H9 (cell line): ENCODE measurements around the gene DGKG. TPM values are rescaled to one million over a fixed set of nuclear protein-coding genes. Genes with fewer than 3 reads are reported as not detected.

Experiments
- DNase-seq: peaks from one replicate; pipeline ENCODE4 v3.0.0-alpha.2; 2017
- H2AFZ ChIP-seq: one replicate; pipeline ENCODE4 v1.6.1; 2013; ENCODE audit warnings: mild to moderate bottlenecking, low read length, control low read depth, moderate library complexity
- H2AK5ac ChIP-seq: 2 replicates; pipeline ENCODE4 v1.6.1; 2013; ENCODE audit warnings: low read length, control low read depth, mixed read lengths; ENCODE audit not compliant: insufficient read length
- H2BK120ac ChIP-seq: one replicate; pipeline ENCODE4 v1.6.1; 2013; ENCODE audit warnings: low read depth, mild to moderate bottlenecking, low read length, control low read depth, inconsistent platforms; ENCODE audit not compliant: poor library complexity, severe bottlenecking
- H2BK12ac ChIP-seq: 2 replicates; pipeline ENCODE4 v1.6.1; 2013; ENCODE audit warnings: low read length, control low read depth, mixed read lengths, low read depth; ENCODE audit not compliant: insufficient read length
- H2BK15ac ChIP-seq: 2 replicates; pipeline ENCODE4 v1.6.1; 2013; ENCODE audit warnings: low read depth, low read length, control low read depth
- H2BK20ac ChIP-seq: one replicate; pipeline ENCODE4 v1.6.1; 2013; ENCODE audit warnings: low read depth, mild to moderate bottlenecking, low read length, control low read depth, inconsistent platforms; ENCODE audit not compliant: poor library complexity, severe bottlenecking
- H2BK5ac ChIP-seq: 2 replicates; pipeline ENCODE4 v1.6.1; 2013; ENCODE audit warnings: low read length, control low read depth, mixed read lengths; ENCODE audit not compliant: insufficient read length
- H3K14ac ChIP-seq: 2 replicates; pipeline ENCODE4 v1.6.1; 2013; ENCODE audit warnings: low read length, control low read depth; ENCODE audit not compliant: insufficient read depth
- H3K18ac ChIP-seq: 2 replicates; pipeline ENCODE4 v1.6.1; 2013; ENCODE audit warnings: low read depth, mild to moderate bottlenecking, mixed read lengths, low read length, control low read depth; ENCODE audit not compliant: insufficient read length
- H3K23ac ChIP-seq: 2 replicates; pipeline ENCODE4 v1.6.1; 2013; ENCODE audit warnings: low read length, control low read depth, mixed read lengths, low read depth; ENCODE audit not compliant: insufficient read length
- H3K23me2 ChIP-seq: 2 replicates; pipeline ENCODE4 v1.6.1; 2013; ENCODE audit warnings: low read depth, mild to moderate bottlenecking, mixed read lengths, low read length, control low read depth; ENCODE audit not compliant: insufficient read length, poor library complexity, severe bottlenecking
- H3K27ac ChIP-seq: 2 replicates; pipeline ENCODE4 v1.5.1; 2013; ENCODE audit warnings: low read length, control low read depth, mixed read lengths, low read depth; ENCODE audit not compliant: insufficient read length
- H3K27me3 ChIP-seq: 2 replicates; pipeline ENCODE4 v1.6.1; 2013; ENCODE audit warnings: low read length, control low read depth, inconsistent platforms; ENCODE audit not compliant: insufficient read depth
- H3K4ac ChIP-seq: 2 replicates; pipeline ENCODE4 v1.6.1; 2013; ENCODE audit warnings: low read depth, mild to moderate bottlenecking, control low read depth, inconsistent platforms, low read length, moderate library complexity
- H3K4me1 ChIP-seq: 2 replicates; pipeline ENCODE4 v1.6.1; 2013; ENCODE audit warnings: low read length, control low read depth, inconsistent platforms; ENCODE audit not compliant: insufficient read depth
- H3K4me2 ChIP-seq: 2 replicates; pipeline ENCODE4 v1.6.1; 2013; ENCODE audit warnings: low read length, control low read depth, mixed read lengths; ENCODE audit not compliant: insufficient read length, insufficient read depth
- H3K56ac ChIP-seq: 2 replicates; pipeline ENCODE4 v1.6.1; 2013; ENCODE audit warnings: low read depth, mild to moderate bottlenecking, mixed read lengths, low read length, control low read depth; ENCODE audit not compliant: insufficient read length
- H3K79me1 ChIP-seq: 2 replicates; pipeline ENCODE4 v1.6.1; 2013; ENCODE audit warnings: low read depth, mild to moderate bottlenecking, moderate library complexity, low read length, control low read depth, inconsistent platforms; ENCODE audit not compliant: insufficient read depth, poor library complexity, severe bottlenecking
- H3K79me2 ChIP-seq: 2 replicates; pipeline ENCODE4 v1.6.1; 2013; ENCODE audit warnings: low read length, control low read depth, inconsistent platforms; ENCODE audit not compliant: insufficient read depth
- H3K9ac ChIP-seq: 2 replicates; pipeline ENCODE4 v1.6.1; 2013; ENCODE audit warnings: low read length, control low read depth, mixed read lengths; ENCODE audit not compliant: insufficient read length; ENCODE audit errors: extremely low read depth
- H3K9me3 ChIP-seq: one replicate; pipeline ENCODE4 v1.6.1; 2013; ENCODE audit warnings: low read depth, low read length, inconsistent platforms; ENCODE audit not compliant: control insufficient read depth
- H3T11ph ChIP-seq: one replicate; pipeline ENCODE4 v1.6.1; 2013; ENCODE audit warnings: mild to moderate bottlenecking, low read length, control low read depth, inconsistent platforms
- H4K20me1 ChIP-seq: one replicate; pipeline ENCODE4 v1.6.1; 2013; ENCODE audit not compliant: control insufficient read depth, insufficient read length, insufficient read depth
- H4K5ac ChIP-seq: 2 replicates; pipeline ENCODE4 v1.6.1; 2013; ENCODE audit warnings: low read depth, mild to moderate bottlenecking, mixed read lengths, low read length, control low read depth; ENCODE audit not compliant: insufficient read length
- H4K8ac ChIP-seq: replicated peaks from 2 replicates; pipeline ENCODE4 v1.6.1; 2013; ENCODE audit warnings: low read length, control low read depth, mixed read lengths, low read depth; ENCODE audit not compliant: insufficient read length
- H4K91ac ChIP-seq: 2 replicates; pipeline ENCODE4 v1.6.1; 2013; ENCODE audit warnings: low read depth, mild to moderate bottlenecking, moderate library complexity, mixed read lengths, low read length, control low read depth; ENCODE audit not compliant: insufficient read length
- H3K27ac Mint-ChIP-seq, 3 experiments: 2 replicates in 2 of 3; 3 replicates in 1 of 3; pipeline ENCODE4 v1.8.0; 2020 to 2021; ENCODE audit warnings: mixed read lengths in 3 of 3, mild to moderate bottlenecking in 1 of 3, moderate library complexity in 1 of 3
- H3K27me3 Mint-ChIP-seq: 2 replicates; pipeline ENCODE4 v1.8.0; 2021; ENCODE audit warnings: low read depth, mild to moderate bottlenecking, moderate library complexity, mixed read lengths
- H3K36me3 Mint-ChIP-seq, 3 experiments: 2 replicates in 2 of 3; 3 replicates in 1 of 3; pipeline ENCODE4 v1.8.0; 2020 to 2021; ENCODE audit warnings: low read depth in 3 of 3, mixed read lengths in 3 of 3; ENCODE audit not compliant: insufficient read depth in 1 of 3
- H3K4me1 Mint-ChIP-seq, 2 experiments: 2 replicates each; pipeline ENCODE4 v1.8.0; 2020; ENCODE audit warnings: mixed read lengths in 2 of 2
- H3K4me3 Mint-ChIP-seq, 2 experiments: 2 replicates in 1 of 2; 3 replicates in 1 of 2; pipeline ENCODE4 v1.8.0; 2020 to 2021; ENCODE audit warnings: mild to moderate bottlenecking in 2 of 2, mixed read lengths in 2 of 2, moderate library complexity in 1 of 2
- H3K9me3 Mint-ChIP-seq, 2 experiments: 2 replicates in 1 of 2; 3 replicates in 1 of 2; pipeline ENCODE4 v1.8.0; 2020; ENCODE audit warnings: mild to moderate bottlenecking in 2 of 2, mixed read lengths in 2 of 2, moderate library complexity in 1 of 2
- WGBS: extraction: QIAGEN DNeasy Blood & Tissue Kit; methylation state at CpG from one replicate; pipeline ENCODE4 v1.1.7; 2013; ENCODE audit warnings: missing lambda C conversion rate, low lambda C conversion rate, mixed read lengths; ENCODE audit not compliant: insufficient read length; ENCODE audit errors: extremely low coverage; 5-methylcytosine and 5-hydroxymethylcytosine counted together
- total RNA-seq: library from RNA; stranded (reverse); gene quantifications from 2 replicates; pipeline ENCODE4 v1.2.1, GENCODE V29; 2021
- TF ChIP-seq, protein P1 (sequence below): fragments of 200-600 bp; sonication (generic); conservative IDR thresholded peaks from 3 replicates; pipeline ENCODE4 v1.8.0; 2021; ENCODE audit warnings: antibody characterized with exemption, mild to moderate bottlenecking

The DGKG gene
- total RNA-seq, 1 experiment from 2014 or later, result not detected

DNA sequence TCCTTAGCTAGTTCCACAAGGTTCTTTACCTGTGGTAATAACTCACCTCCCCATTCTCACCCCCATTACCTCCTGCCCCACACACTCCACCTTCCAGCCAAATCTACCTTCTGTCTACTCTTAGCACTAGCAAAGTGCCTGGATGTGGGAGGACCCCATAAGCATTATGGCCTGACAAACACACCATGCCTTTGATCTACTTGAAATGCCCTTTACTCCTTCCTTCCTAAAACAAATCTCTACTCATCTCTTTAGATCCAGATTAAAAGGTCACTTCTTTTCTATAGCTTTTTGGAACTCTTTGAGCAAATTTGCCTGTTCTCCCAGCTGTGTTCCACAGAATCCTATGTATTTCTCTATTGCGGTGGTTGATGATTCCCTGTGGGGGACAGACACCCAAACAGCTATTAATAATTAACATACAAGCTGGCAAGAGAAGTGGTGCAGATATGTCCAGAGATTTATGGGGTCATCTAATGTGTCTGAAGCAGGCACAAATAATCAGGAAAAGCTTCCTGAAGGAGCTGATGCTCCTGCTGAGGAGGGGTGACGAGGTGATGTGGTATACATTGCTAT lies 34.0 kb downstream of the DGKG start:
- Histone ChIP-seq H3K18ac (no peak overlapping the region), H2BK120ac (no peak overlapping the region), H3K56ac (no peak overlapping the region), H3K27me3 (no peaks in the 10 kb centered on the region), H3K4ac (no peak overlapping the region), H3K23me2 (no peaks in the 10 kb centered on the region), H2BK15ac (no peak overlapping the region), H4K8ac (no peak overlapping the region), H3K23ac (no peak overlapping the region), H3K79me2 (no peaks in the 10 kb centered on the region), H2AFZ (no peak overlapping the region), H2BK12ac (no peak overlapping the region), H3K4me1 (no peaks in the 10 kb centered on the region), H3K4me2 (no peak overlapping the region), H3K27ac (no peak overlapping the region), H2BK5ac (no peak overlapping the region), H3K79me1 (no peaks in the 10 kb centered on the region), H2BK20ac (no peak overlapping the region), H4K20me1 (no peaks in the 10 kb centered on the region), H3K9ac (no peak overlapping the region), H2AK5ac (no peak overlapping the region), H4K91ac (no peak overlapping the region), H3K9me3 (no peaks in the 10 kb centered on the region), H3T11ph (no peak overlapping the region), H3K14ac (no peak overlapping the region), H4K5ac (no peak overlapping the region)
- peaks cover 17% of the 10 kb centered on the region for H3K27me3 Mint-ChIP-seq
- no peak for DNase-seq
- H3K4me1 Mint-ChIP-seq, result no peaks in the 10 kb centered on the region
- H3K36me3 Mint-ChIP-seq, result no peaks in the 10 kb centered on the region
- H3K27ac Mint-ChIP-seq, result no peak overlapping the region
- TF ChIP-seq, protein P1, sequence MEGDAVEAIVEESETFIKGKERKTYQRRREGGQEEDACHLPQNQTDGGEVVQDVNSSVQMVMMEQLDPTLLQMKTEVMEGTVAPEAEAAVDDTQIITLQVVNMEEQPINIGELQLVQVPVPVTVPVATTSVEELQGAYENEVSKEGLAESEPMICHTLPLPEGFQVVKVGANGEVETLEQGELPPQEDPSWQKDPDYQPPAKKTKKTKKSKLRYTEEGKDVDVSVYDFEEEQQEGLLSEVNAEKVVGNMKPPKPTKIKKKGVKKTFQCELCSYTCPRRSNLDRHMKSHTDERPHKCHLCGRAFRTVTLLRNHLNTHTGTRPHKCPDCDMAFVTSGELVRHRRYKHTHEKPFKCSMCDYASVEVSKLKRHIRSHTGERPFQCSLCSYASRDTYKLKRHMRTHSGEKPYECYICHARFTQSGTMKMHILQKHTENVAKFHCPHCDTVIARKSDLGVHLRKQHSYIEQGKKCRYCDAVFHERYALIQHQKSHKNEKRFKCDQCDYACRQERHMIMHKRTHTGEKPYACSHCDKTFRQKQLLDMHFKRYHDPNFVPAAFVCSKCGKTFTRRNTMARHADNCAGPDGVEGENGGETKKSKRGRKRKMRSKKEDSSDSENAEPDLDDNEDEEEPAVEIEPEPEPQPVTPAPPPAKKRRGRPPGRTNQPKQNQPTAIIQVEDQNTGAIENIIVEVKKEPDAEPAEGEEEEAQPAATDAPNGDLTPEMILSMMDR, result no peak
- no CpG with 5 or more reads among the region's 2 CpGs for WGBS
- H3K9me3 Mint-ChIP-seq, result no peaks in the 10 kb centered on the region
- no peak overlapping the region for H3K4me3 Mint-ChIP-seq
